Right kidney (tissue), 1 donor: ENCODE measurements around the gene MAD1L1.

Experiments used
- DNase-seq: peaks from one replicate; pipeline ENCODE4 v3.0.0-alpha.2; 2016

MAD1L1 gene

GRCh38 chr7:2115760-2116447 is 116.8 kb downstream of the MAD1L1 start:
- DNase-seq: no peak

GRCh38 chr7:2114926-2115759 is 117.6 kb downstream of the MAD1L1 start:
- no peak for DNase-seq

GRCh38 chr7:2114052-2114451 is 118.7 kb downstream of the MAD1L1 start:
- DNase-seq: no peak

- DNase-seq: no peak
Measured at GRCh38 chr7:2112261-2113198, 120.2 kb downstream of the MAD1L1 start.

GRCh38 chr7:2111568-2111967 is 121.2 kb downstream of the MAD1L1 start:
- DNase-seq: no peak

- peak; percentile 73 for DNase-seq
Measured at GRCh38 chr7:2110610-2111396, 121.9 kb downstream of the MAD1L1 start.

- DNase-seq: no peak
Measured at GRCh38 chr7:2109936-2110609, 122.7 kb downstream of the MAD1L1 start.

GRCh38 chr7:2109251-2109872 is 123.4 kb downstream of the MAD1L1 start:
- DNase-seq: no peak

GRCh38 chr7:2108501-2109250 is 124.1 kb downstream of the MAD1L1 start:
- DNase-seq: no peak

GRCh38 chr7:2108071-2108455 is 124.7 kb downstream of the MAD1L1 start:
- no peak for DNase-seq

GRCh38 chr7:2107386-2108070 is 125.2 kb downstream of the MAD1L1 start:
- DNase-seq: peak; percentile 51

GRCh38 chr7:2106924-2107323 is 125.8 kb downstream of the MAD1L1 start:
- DNase-seq: no peak

GRCh38 chr7:2106440-2106839 is 126.3 kb downstream of the MAD1L1 start:
- DNase-seq: no peak

- DNase-seq: no peak
Measured at GRCh38 chr7:2105917-2106316, 126.8 kb downstream of the MAD1L1 start.

GRCh38 chr7:2105280-2105679 is 127.5 kb downstream of the MAD1L1 start:
- no peak for DNase-seq

- DNase-seq: peak; percentile 69
Measured at GRCh38 chr7:2104716-2105115, 128.0 kb downstream of the MAD1L1 start.

- DNase-seq: peak; percentile 80
Measured at GRCh38 chr7:2104107-2104710, 128.5 kb downstream of the MAD1L1 start.

- DNase-seq: no peak
Measured at GRCh38 chr7:2103071-2103898, 129.5 kb downstream of the MAD1L1 start.
